Vagina (tissue), 2 donors: ENCODE data around the gene CDHR3.

Source experiments
- POLR2A ChIP-seq, 2 donors: fragments of 450-650 bp; IDR thresholded peaks; one replicate each; pipeline ENCODE4 v1.6.1; 2017; ENCODE audit warnings: antibody characterized with exemption in 2 of 2, mild to moderate bottlenecking in 2 of 2, moderate library complexity in 2 of 2
- TF ChIP-seq, protein P1 (sequence below), 3 experiments: fragments of 450-650 bp in 2 of 3; fragments of 200-600 bp in 1 of 3; sonication (generic) in 1 of 3; IDR thresholded peaks; one replicate each; pipeline ENCODE4 v1.5.1; 2017 to 2019; ENCODE audit warnings: antibody characterized with exemption in 3 of 3, mild to moderate bottlenecking in 2 of 3, moderate library complexity in 2 of 3

DNA sequence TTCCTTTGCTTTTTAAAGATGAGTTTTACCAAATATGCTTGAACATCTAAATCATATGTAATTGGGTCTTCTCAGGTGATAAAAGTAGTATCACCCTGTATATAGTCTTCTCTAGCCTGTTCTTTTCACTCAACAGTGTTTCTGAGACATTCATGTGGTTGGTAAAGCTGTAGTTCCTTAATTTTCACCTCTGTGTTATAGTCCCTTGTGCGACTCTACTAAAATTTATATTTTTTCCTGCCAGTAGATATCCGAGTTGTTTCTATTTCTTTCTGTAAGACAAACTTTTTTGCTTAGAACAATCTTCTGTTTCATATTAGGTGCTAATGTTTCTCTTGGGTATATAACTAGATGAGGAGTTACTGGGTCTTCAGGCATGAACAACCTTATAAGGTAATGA lies 113.5 kb downstream of the CDHR3 start:
- TF ChIP-seq, protein P1, sequence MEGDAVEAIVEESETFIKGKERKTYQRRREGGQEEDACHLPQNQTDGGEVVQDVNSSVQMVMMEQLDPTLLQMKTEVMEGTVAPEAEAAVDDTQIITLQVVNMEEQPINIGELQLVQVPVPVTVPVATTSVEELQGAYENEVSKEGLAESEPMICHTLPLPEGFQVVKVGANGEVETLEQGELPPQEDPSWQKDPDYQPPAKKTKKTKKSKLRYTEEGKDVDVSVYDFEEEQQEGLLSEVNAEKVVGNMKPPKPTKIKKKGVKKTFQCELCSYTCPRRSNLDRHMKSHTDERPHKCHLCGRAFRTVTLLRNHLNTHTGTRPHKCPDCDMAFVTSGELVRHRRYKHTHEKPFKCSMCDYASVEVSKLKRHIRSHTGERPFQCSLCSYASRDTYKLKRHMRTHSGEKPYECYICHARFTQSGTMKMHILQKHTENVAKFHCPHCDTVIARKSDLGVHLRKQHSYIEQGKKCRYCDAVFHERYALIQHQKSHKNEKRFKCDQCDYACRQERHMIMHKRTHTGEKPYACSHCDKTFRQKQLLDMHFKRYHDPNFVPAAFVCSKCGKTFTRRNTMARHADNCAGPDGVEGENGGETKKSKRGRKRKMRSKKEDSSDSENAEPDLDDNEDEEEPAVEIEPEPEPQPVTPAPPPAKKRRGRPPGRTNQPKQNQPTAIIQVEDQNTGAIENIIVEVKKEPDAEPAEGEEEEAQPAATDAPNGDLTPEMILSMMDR (IDR thresholded peaks at IDR 0.05), result no peak
- no peak for TF ChIP-seq POLR2A (IDR thresholded peaks at IDR 0.05)
